Stimulated activated naive CD4-positive, alpha-beta T cell (primary cell): ENCODE results near the gene STAMBP.
"Not testable (repeated sequence)": the region's sequence is repeated elsewhere in the genome, so short reads cannot be mapped to it uniquely, and the experiment has no call there.

Experiments
- DNase-seq, 6 experiments: peaks; one replicate each; lab custom pipeline; 2025; lab: John Stamatoyannopoulos, UW

STAMBP gene

DNA sequence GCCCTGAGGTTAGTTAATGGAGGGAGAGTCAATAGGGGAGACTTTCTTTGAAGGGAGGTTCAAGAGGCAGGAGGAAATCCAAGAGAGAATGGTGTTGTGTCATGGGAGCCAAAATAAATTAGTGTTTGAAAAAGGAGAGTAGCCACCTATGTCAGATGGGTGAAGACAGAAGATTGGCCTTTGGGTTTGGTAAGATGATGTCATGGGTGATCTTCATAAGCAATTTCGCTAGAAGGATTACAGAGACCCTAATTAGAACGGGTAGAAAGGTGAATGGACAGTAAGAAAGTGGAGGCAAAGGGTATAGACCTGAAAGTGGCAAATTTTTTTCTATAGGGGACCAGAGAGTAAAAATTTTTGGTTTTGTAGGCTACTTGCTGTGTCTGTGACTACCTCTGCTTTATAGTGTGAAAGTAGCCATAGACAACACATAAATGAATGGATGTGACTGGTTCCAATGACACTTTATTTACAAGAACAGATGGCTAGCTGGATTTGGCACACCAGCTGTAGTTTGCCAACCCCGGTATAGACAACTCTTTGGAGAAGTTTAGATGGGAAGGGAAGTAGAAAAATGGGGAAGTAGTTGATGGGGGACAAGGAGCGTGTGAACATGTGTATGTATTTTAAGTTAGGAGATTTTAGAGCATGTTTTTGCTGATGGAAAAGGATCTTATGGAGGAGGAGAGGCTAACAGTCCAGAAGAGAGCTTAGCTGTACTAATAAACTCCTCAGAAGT lies 9.3 kb downstream of the STAMBP start:
- no peak for DNase-seq

GRCh38 chr2:73838889-73839534 lies 10.3 kb downstream of the STAMBP start:
- DNase-seq = no peak

DNA sequence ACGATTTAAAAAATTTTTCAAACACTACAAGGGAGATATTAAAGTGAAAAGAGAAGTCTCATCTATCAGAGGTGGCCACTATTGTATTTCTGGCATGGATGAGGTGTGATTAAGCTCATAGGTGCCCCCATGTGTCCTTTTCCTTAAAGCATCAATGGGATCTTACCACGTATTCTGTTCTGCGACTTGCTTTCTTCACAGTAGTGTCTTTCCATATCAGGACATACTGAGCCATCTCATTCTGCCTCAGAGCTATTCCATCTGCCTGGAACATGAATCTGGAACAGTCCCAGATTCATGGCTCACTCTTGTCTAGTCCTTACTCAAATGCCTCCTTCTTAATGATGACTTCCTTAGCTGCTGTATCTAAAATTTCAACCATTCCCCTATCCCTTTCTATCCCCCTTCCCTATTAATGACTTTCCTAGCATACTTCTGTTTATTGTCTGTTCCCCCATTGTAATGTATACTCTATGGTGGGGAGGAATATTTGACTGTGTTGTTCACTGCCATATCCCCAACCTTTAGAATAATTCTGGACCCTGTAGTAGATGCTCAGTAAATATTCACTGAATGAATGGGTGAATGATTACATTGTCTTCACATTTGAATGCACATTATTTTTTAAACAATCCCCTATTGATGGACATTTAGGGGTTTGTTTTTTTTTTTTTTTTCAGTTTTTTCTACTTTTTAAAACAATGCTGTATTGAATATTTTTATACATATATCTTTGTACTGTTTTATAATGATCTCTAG lies 11.1 kb downstream of the STAMBP start:
- no peak for DNase-seq

DNA sequence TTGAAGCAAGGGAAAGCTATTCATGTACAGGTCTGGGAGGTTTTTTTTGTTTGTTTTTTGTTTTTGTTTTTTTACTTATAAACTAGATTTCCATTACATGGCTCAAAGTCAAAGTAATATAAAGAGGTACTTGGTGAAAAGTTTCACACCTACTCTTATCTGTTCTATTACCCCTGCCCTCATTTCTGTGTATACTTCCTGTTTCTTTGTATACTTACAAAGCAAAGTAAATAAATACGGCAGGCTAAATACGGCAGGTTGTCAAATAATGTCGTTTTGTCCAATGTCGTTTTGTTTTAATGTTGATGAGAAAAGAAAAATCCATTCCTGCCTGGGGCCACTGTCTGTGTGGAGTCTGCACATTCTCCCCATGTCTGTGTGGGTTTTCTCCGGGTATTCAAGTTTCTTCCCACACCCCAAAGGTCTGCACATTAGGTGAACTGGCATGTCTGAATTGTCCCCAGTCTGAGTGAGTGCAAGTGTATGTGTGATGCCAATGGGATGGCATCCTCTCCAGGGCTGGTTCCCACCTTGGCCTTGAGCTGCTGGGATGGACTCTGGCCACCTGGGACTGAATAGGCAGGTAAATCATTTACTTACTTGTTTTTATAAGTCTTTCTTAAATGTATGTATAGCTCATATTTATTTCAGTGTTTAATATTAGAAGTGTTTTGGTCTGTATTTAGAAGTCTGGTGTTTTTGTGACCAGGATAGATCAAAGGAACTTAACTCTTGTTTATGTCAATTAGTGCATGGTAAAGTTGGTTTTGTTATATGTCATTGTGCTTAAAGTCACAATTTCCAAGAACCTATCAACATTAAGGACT lies 13.4 kb downstream of the STAMBP start:
- no peak for DNase-seq

DNA sequence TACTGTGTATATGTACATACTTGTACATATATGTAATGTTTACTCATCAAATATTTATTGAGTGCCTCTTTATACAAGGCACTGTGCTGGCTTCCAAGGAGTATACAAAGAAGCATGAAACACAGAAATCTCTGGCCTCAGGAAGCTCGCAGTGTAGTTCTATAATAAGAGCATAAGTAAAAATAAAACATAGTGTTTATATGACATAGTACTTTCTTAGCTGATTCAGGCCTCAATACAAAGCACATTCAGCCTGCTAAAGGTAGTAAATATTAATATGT lies 13.9 kb downstream of the STAMBP start:
- no peak for DNase-seq

DNA sequence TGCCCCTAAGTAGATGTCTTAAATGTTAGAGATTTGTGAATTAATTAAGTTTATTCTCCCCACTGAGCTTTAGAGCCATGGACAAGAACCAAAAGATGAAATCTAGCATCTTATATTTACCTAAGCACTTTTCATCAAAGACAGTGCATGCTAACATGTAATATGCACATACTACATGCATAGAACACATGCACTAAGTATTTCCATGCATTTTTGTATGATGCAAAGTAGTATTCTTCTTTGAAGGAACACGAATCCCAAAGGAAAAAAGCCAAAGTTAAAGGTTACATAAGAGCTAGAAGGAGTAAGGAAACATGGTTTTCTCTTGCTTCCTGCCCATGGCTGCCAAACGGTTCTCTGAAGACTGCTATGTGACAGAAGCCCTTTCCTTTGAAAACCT lies 15.3 kb downstream of the STAMBP start:
- no peak for DNase-seq

DNA sequence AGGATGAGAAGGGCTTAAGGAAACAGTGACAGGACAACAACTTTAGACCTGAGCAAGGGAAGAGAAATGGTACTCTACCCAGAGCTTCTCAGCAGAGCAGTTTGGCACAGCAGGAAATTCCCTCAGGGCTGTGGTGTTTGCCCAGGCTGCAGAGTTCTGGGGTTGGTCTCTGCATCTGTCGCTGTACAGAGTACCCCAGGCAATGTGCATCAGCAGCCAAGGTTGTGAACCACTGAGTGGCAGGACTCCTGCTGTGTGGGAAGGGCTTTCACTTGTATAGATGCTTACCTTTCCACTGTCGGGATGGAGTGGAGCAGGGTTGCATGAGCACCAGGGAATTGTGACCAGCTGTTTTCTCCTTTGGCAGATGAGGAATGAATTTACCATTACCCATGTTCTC lies 21.2 kb downstream of the STAMBP start:
- DNase-seq = no peak

GRCh38 chr2:73851274-73851673 lies 22.5 kb downstream of the STAMBP start:
- DNase-seq = peak in 1 of 6 experiments; percentile 4

DNA sequence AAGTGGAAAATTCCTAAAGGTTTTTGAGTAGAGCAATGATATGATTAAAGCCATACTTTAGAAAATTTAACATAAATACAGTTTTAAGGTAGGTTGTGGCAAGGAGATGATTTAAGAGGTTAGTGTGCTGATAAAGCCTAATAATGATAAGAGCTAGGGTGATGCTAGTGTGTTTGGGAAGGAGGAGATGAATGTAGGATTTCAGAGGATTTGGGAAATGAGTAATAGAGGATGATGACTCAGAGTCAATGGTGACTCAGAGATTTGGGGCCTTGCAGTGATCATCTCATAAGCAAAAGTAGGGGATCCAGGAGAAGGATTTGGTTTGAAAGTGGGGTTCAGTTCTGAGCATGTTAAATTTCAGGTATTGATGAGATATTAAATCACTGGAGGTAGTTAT lies 23.3 kb downstream of the STAMBP start:
- no peak for DNase-seq

- no peak for DNase-seq
These were observed 26.8 kb downstream of the STAMBP start for GRCh38 chr2:73855526-73855925.

DNA sequence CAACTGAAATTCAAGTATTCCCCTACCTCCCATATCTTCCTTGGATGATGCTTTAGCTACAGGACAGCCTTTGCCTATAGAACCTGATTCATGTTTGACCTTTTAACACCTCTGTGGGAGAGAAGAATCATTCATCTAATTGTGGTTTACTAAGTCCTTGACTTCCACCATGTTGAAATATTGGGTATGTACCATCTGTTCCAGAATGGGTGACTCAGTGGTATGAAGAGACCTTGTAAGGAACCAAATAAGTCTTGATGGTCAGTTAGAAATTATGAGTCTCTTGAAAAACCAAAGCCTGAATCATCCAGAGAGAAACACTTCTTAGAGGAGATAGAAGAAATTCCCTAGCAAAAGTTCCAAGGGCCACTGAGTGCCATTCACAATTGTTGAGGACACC lies 27.5 kb downstream of the STAMBP start:
- DNase-seq = no peak

DNA sequence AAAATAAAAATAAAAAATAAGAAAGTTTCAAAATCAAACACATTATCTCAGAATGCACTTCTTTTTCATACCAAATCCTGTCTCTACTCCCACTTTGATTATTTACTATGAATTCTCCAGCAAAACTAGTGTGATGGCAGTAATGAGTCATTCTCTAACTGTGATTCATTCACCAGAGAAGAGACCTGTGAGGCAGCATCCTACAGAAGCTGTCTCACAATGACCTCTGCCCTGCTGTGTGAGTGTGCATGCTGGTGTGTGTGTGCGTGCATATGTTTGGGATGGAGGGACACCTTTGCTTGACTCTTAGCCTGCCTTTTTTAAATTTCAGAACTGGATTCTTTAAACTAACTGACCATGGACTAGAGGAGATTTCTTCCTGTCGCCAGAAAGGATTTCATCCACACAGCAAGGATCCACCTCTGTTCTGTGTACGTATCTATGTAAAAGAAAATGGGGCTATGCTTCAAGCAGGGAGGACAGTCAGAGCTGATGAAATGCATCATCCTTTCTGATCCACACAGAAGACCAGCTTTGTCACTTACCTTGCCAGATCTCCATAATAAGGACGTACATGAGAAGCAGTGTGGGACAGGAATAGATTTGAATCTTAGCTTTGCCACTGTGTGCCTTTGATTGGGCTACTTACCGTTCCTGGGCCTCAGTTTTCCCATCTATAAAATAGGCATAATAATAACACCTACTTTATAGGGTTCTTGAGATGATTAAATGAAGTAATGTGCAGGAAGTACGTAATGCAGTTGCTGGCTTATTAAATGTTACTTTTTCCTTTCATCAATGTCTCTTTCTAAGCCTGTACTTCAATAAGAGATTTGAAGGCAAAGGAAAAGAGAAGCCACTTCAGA lies 31.2 kb downstream of the STAMBP start:
- no peak for DNase-seq

DNA sequence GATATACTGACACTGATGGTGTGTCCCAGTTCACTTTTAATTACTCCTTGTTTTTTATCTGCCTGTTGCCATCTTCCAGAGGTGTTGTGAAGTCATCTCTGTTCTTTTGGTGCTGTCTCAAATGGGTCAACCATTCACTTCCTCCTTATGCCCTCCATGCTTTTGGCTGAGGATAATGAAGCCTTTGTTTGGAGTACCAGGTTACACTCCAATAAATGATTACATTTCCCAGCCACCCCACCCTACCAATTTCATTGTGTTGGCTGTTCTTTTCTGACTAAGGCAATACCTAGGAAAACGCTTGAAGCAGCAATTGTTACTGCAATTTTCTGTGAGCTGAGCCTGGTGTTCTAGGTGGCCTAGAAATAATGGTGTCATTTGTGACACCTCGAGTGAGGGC lies 34.2 kb downstream of the STAMBP start:
- no peak for DNase-seq

- no peak for DNase-seq
These were observed 39.6 kb downstream of the STAMBP start for GRCh38 chr2:73868204-73868978.

DNA sequence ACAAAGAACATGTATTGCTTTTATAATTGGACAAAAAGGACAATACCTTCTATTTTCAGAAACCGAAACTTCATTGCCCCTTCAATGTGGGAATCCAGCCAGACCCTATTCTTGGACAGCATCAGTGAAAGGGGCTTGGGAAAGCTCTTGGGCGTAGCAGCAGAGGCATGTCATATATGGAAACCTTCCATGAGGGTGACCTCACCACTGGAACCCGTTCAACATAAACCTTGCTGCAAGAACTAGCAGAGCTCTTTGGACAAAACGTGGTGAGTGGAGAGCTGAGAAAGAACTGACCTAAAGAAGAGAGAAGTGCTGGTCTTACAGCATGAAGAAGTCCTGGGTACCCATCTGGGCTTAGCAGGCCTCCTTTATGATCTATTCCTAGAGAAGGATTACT lies 41.3 kb downstream of the STAMBP start:
- DNase-seq = no peak

GRCh38 chr2:73877071-73877802 lies 48.5 kb downstream of the STAMBP start:
- DNase-seq = no peak

DNA sequence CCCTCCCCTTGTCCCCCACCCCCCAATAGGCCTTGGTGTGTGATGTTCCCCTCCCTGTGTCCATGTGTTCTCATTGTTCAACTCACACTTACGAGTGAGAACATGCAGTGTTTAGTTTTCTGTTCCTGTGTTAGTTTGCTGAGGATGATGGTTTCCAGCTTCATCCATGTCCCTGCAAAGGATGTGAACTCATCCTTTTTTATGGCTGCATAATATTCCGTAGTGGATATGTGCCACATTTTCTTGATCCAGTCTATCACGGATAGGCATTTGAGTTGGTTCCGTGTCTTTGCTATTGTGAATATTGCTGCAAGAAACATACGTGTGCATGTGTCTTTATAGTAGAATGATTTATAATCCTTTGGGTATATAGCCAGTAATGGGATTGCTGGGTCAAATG lies 49.2 kb downstream of the STAMBP start:
- not testable (repeated sequence) for DNase-seq

DNA sequence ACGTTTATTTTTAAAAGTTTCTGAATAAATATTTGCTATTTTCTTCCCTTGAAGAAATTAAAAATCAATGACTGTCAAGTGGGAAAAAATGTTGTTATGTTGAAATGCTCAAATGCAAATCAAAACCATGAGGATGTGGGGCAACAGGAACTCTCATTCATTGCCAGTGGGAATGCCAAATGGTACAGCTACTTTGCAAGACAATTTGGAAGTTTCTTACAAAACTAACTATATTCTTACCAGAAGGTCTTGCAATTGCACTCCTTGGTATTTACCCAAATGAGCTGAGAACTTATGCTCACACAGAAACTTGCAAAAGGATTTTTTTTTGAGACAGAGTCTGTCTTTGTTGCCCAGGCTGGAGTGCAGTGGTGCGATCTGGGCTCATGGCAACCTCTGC lies 56.6 kb downstream of the STAMBP start:
- no peak for DNase-seq

DNA sequence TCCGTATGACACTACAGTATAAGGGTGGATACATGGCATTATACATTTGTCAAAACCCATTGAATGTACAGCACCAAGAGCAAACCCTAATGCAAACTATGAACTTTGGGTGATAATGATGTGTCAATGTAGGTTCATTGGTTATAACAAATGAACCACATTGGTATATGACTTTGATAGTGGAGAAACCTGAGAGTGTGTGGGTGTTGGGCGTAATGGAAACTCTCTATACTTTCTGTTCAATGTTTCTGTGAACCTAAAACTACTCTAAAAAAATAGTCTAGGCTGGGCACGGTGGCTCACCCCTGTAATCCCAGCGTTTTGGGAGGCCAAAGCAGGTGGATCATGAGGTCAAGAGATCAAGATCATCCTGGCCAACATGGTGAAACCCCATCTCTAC lies 57.6 kb downstream of the STAMBP start:
- DNase-seq = no peak
